Right lobe of liver (tissue), 4 donors: ENCODE data around the gene TRPC3.

ENCODE experiments used
- CTCF ChIP-seq, 4 donors: fragments of 200-600 bp in 3 of 4; fragments of 450-650 bp in 1 of 4; IDR thresholded peaks; one replicate each; pipeline versions ENCODE4 v1.5.1 to v1.8.0; 2016 to 2022; ENCODE audit warnings: antibody characterized with exemption in 4 of 4, mild to moderate bottlenecking in 2 of 4
- POLR2A ChIP-seq: fragments of 450-650 bp; IDR thresholded peaks from one replicate; pipeline ENCODE4 v1.6.1; 2017; ENCODE audit warnings: antibody characterized with exemption, mild to moderate bottlenecking
- donor health status: DM: no; HTN: no; CAD: no.
- donor health status: DM: no; HTN: no; CAD: no.
- donor health status: DM: no; HTN: yes; CAD: no.

DNA sequence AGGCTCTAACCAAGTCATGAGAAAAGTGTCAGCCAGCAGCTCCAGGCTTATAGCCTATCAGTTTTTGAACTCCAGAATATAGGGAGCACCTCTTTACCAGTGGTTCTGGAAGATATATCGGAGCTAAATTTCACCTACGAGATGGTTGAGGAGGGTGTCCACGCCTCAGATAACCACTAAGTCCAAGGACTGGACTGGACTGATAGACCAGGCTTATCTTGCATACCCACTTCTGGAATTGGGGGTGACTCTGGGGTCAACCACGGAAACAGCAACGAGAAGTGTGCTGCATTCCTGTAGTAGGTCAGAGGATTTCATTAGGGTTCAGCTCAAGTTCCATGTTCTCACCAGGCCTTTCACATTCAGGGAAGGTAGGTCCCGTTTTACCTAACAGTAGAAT, 38.6 kb upstream of the TRPC3 start:
- no peak for TF ChIP-seq CTCF (IDR thresholded peaks at IDR 0.05)
- no peak for TF ChIP-seq POLR2A
